Ovary (tissue), 9 donors: Measurements from ENCODE around the gene ZNF800. TPM values are rescaled to one million over a fixed set of nuclear protein-coding genes. Genes with fewer than 3 reads are reported as not detected.

Source experiments
- DNase-seq, 5 donors: peaks; one replicate each; pipeline ENCODE4 v3.0.0-alpha.2; 2019 to 2020
- H3K27ac ChIP-seq, 2 donors: fragments of 200-600 bp; one replicate each; pipeline versions ENCODE4 v1.5.1 to v1.8.0; 2019 to 2022
- H3K27me3 ChIP-seq: fragments of 200-600 bp; one replicate; pipeline ENCODE4 v1.8.0; 2022
- H3K36me3 ChIP-seq: fragments of 200-600 bp; sonication (generic); one replicate; pipeline ENCODE4 v1.5.1; 2019
- H3K4me1 ChIP-seq: one replicate; pipeline ENCODE4 v1.8.1; 2013; ENCODE audit warnings: mild to moderate bottlenecking, moderate library complexity; ENCODE audit not compliant: insufficient read depth
- H3K4me3 ChIP-seq: fragments of 200-600 bp; sonication (generic); one replicate; pipeline ENCODE4 v1.5.1; 2017
- H3K9me3 ChIP-seq, 2 donors: fragments of 200-600 bp in 1 of 2; sonication (generic) in 1 of 2; one replicate each; pipeline versions ENCODE4 v1.5.1 to v1.8.1; 2013 to 2019; ENCODE audit warnings: mild to moderate bottlenecking in 1 of 2, moderate library complexity in 1 of 2
- EP300 ChIP-seq: sonication (generic); formaldehyde crosslinking; IDR thresholded peaks from one replicate; pipeline ENCODE4 v1.6.1; 2017; ENCODE audit warnings: antibody characterized with exemption
- POLR2A ChIP-seq: fragments of 450-650 bp; IDR thresholded peaks from one replicate; pipeline ENCODE4 v1.6.1; 2017; ENCODE audit warnings: antibody characterized with exemption, mild to moderate bottlenecking, moderate library complexity
- WGBS, 3 donors: extraction: QIAGEN DNeasy Blood & Tissue Kit in 1 of 3; methylation state at CpG; one replicate each; pipeline versions ENCODE4 v1.1.5 to v1.1.7; 2013 to 2017; 5-methylcytosine and 5-hydroxymethylcytosine counted together
- intact Hi-C, 4 donors: fragments of 100-400 bp; cut with DNase I; formaldehyde crosslinking; loops; one replicate each; pipeline versions ENCODE4 v1.11.0 to v1.15.1; 2022 to 2023
- polyA plus RNA-seq, 2 donors: library from polyadenylated mRNA; stranded (reverse); fragments of 200-250 nt in 1 of 2; fragments of 350-450 nt in 1 of 2; fragmentation: Illumina TruSeq in 1 of 2; extraction: RNeasy Lipid Tissue Mini Kit (QIAGEN cat#74804) in 1 of 2; gene quantifications; one replicate each; pipeline ENCODE4 v1.2.3, GENCODE V29; 2013 to 2014
- total RNA-seq, 7 donors: library from RNA; depleted of rRNA in 2 of 7; stranded (reverse); fragments of >200 nt in 2 of 7; fragmentation: NEBNext Ultra II Directional in 3 of 7; extraction: Animal tissue kit (Norgen Biotek cat#: 25700) in 3 of 7; gene quantifications; one replicate each; pipeline versions ENCODE4 v1.1.0 to v1.2.4, GENCODE V29; 2016 to 2023
- TF ChIP-seq, protein P1 (sequence below), 3 donors: fragments of 450-650 bp in 2 of 3; fragments of 200-600 bp in 1 of 3; IDR thresholded peaks; one replicate each; pipeline versions ENCODE4 v1.5.1 to v1.8.0; 2016 to 2022; ENCODE audit warnings: antibody characterized with exemption in 3 of 3, mild to moderate bottlenecking in 1 of 3
- donor health status: DM: no; HTN: no; CAD: no; lungs with moderate emphysema.
- donor health status: DM: no; HTN: no; CAD: no.
- donor health status: Bipolar disorder and iron deficiency.
- donor health status: DM: yes; HTN: yes; CAD: no.
- donor health status: DM: no; HTN: no; CAD: no.
- donor health status: DM: yes; HTN: yes; CAD: no.

The ZNF800 gene
- total and polyA plus RNA-seq, 9 donors, result 7.3 to 36.2 (median 28.1) TPM

DNA sequence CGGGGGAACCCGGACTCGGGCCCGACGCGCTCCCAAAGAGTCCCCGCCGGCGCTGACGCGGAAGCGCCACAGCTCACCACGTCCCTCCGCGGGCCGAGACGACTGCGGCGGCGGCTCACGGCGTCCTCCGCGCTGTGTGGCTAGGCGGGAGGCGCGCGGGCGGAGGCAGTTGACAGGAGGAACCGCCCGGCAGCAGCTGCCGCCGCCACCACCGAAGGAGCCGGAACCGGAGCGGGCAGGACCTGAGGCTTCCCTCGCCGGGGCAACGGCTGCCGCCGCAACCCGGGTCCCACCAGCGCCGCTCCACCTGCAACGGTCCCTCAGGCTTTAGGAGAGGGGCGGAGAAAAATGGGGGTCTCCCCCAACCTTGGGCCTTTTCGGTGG is 334 bp downstream of the ZNF800 start:
- H3K4me1 ChIP-seq, result peaks cover 4% of the 10 kb centered on the region
- no peaks in the 10 kb centered on the region for H3K9me3 ChIP-seq
- peak overlapping the region; percentile 83 for H3K4me3 ChIP-seq
- no peaks in the 10 kb centered on the region for H3K36me3 ChIP-seq
- H3K27ac ChIP-seq, result peak overlapping the region; percentile 87 to 95
- TF ChIP-seq, protein P1, sequence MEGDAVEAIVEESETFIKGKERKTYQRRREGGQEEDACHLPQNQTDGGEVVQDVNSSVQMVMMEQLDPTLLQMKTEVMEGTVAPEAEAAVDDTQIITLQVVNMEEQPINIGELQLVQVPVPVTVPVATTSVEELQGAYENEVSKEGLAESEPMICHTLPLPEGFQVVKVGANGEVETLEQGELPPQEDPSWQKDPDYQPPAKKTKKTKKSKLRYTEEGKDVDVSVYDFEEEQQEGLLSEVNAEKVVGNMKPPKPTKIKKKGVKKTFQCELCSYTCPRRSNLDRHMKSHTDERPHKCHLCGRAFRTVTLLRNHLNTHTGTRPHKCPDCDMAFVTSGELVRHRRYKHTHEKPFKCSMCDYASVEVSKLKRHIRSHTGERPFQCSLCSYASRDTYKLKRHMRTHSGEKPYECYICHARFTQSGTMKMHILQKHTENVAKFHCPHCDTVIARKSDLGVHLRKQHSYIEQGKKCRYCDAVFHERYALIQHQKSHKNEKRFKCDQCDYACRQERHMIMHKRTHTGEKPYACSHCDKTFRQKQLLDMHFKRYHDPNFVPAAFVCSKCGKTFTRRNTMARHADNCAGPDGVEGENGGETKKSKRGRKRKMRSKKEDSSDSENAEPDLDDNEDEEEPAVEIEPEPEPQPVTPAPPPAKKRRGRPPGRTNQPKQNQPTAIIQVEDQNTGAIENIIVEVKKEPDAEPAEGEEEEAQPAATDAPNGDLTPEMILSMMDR (IDR thresholded peaks at IDR 0.05), result no peak
- TF ChIP-seq POLR2A (no peak), EP300 (no peak)
- peak in 4 of 5 donors; percentile 51 to 76 (median 65) for DNase-seq
- H3K27me3 ChIP-seq, result no peaks in the 10 kb centered on the region
- WGBS, 3 donors, result 0 to 1% (median 1%) methylated on average over 20 to 48 of the region's 48 CpGs
- intact Hi-C loops, result loop anchor here in 2 of 4 donors (5.0 to 10.0 kb wide), 3 partner anchors 193 to 263 kb away; partner anchors contain the start of genes ARF5 (in 2 of the 2), GCC1 (in 2 of the 2) and SND1 (in 1 of the 2)

DNA sequence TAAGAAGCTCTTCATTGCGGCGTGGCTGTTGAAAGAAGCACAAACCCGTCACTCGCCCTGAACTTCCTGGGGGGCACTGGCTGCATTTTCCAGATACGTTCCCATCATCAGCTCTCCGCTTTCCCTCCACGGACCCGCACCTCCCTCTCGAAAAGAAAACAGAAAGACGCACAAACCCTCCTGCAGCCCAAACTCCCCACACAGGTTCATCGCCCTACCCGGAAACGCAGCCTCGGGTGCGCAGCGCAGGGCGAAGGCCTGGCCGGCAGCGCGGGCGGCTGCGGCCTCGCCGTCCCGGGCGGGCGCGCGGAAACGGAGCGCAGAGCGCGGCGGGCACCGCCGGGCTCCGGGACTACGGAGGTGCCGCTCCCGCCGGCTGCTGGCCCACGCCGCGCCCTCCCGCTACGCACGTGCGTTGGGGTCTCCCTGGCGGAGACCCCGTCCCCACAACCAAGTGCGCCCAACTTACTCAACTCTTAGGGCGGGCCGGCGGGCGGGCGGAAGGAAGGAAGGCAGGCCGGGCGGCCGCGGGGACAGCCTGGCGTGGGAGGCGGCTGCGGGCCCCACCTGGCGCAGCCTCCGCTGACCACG is 822 bp downstream of the ZNF800 start:
- H3K4me3 ChIP-seq, result peak overlapping the region; percentile 83
- peaks cover 4% of the 10 kb centered on the region for H3K4me1 ChIP-seq
- TF ChIP-seq, protein P1 (IDR thresholded peaks at IDR 0.05), result no peak
- TF ChIP-seq EP300, result no peak
- no peak for TF ChIP-seq POLR2A
- H3K27ac ChIP-seq, result peak overlapping the region; percentile 87 to 95
- DNase-seq, result peak in 2 of 5 donors; percentile 23 to 43
- H3K9me3 ChIP-seq, result no peaks in the 10 kb centered on the region
- intact Hi-C loops, result loop anchor here in 2 of 4 donors (5.0 to 10.0 kb wide), 3 partner anchors 193 to 263 kb away; partner anchors contain the start of genes ARF5 (in 2 of the 2), GCC1 (in 2 of the 2) and SND1 (in 1 of the 2)
- no peaks in the 10 kb centered on the region for H3K36me3 ChIP-seq
- 0 to 1% (median 1%) methylated on average over 19 to 66 of the region's 66 CpGs for WGBS, 3 donors
- H3K27me3 ChIP-seq, result no peaks in the 10 kb centered on the region

DNA sequence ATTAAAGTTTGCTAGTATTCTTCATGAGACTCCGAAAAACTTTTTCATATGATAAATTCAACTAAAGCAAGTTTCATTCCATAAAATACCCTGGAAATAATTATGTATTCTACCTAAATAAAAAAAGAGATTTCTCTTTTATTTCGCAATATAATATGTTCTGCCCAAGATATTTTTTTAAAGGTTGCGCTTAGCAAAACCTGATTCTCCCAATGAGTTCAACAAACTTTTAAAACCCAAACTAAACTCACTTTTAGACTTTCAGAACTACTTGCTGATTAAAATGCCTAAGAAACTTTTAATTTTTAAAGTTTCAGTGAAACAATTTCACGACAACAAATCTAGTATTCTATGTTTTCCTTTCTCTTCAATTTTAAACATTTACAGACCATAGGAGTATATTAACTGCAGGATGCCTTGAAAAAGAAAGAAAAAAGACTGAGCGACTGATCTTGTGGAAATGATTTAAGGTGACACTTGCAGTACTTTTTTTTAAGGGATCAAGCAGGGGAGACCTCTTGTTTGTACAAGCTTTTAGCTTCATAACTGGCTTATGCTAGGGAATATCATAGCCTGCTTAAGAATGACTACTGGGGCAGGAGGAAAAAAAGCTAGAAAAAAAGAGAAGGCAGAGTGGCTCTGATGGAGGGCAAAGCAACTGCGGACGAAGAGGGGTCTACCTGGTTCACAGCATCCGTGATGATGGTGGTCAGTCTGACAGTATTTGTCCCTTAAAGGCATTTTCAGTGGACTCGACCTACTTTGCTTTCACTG is 1.5 kb downstream of the ZNF800 start:
- Histone ChIP-seq H3K9me3 (no peaks in the 10 kb centered on the region), H3K4me1 (peaks cover 4% of the 10 kb centered on the region), H3K27ac (peak overlapping the region in 1 of 2 donors; percentile 95), H3K27me3 (no peaks in the 10 kb centered on the region), H3K4me3 (peak overlapping the region; percentile 83), H3K36me3 (no peaks in the 10 kb centered on the region)
- DNase-seq, result no peak
- intact Hi-C loops, result loop anchor here in 2 of 4 donors (5.0 to 10.0 kb wide), 3 partner anchors 194 to 264 kb away; partner anchors contain the start of genes ARF5 (in 2 of the 2), GCC1 (in 2 of the 2) and SND1 (in 1 of the 2)
- 51 to 61% (median 53%) methylated on average over 9 of the region's 9 CpGs for WGBS, 3 donors
- no peak for TF ChIP-seq EP300

DNA sequence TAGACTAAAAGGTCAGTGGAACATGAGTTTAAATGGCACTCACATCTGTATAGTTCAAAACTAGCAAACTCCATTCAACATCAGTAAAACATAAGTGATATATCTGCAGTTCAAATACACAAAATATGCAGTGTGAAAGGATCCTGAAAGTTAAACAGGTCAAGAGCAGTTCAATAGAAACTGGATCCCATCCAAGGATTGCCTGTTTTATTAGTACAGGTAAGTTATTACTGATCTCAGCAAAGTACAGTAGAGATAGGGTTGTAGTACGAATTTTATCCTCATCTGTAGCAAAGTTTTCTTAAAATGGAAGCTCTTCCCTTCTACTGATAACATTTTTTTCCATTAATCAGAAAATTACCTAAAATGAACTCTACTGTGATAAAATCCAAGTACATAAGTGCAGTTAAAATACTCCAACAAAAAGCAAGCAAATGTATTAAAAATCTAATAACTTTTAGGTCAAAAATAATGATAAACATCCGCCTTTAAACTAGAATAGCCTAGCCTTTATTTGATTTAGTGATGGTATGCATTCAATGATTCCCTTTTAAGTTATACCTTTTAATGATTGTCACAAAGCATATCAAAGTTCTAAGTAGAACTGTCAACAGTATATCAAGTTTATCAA is 2.2 kb downstream of the ZNF800 start:
- no peak overlapping the region for H3K4me3 ChIP-seq
- no peaks in the 10 kb centered on the region for H3K27me3 ChIP-seq
- no peak for DNase-seq
- H3K36me3 ChIP-seq, result no peaks in the 10 kb centered on the region
- no peak overlapping the region for H3K27ac ChIP-seq
- H3K9me3 ChIP-seq, result no peaks in the 10 kb centered on the region
- WGBS, 3 donors, result 84 to 90% (median 88%) methylated on average over 2 of the region's 2 CpGs
- H3K4me1 ChIP-seq, result peaks cover 4% of the 10 kb centered on the region
- TF ChIP-seq, protein P1 (IDR thresholded peaks at IDR 0.05), result no peak
- no peak for TF ChIP-seq EP300
- TF ChIP-seq POLR2A, result no peak
- intact Hi-C loops, result loop anchor here in 2 of 4 donors (5.0 to 10.0 kb wide), 3 partner anchors 194 to 264 kb away; partner anchors contain the start of genes ARF5 (in 2 of the 2), GCC1 (in 2 of the 2) and SND1 (in 1 of the 2)
